ENCODE results near the gene MPND.

DNA sequence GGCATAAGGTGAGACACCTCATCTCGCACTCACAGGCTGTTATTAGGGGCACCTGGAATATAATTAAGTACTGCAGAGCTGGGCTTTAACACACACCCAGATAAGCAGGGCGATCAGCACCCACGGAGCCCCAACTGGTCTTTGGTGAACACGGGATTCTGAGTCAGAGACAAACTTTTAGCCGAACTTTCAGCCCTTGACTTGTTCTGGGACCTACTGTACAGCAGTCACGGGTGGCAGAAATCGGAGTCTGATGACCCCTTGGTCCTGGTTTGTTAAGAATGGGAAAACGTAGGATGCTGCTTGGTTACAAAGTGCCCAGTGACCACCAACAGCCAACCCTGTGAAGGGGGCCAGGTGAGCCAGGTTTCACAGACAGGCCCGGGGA, 47.9 kb downstream of the MPND start:
- TF ChIP-seq, protein P1, sequence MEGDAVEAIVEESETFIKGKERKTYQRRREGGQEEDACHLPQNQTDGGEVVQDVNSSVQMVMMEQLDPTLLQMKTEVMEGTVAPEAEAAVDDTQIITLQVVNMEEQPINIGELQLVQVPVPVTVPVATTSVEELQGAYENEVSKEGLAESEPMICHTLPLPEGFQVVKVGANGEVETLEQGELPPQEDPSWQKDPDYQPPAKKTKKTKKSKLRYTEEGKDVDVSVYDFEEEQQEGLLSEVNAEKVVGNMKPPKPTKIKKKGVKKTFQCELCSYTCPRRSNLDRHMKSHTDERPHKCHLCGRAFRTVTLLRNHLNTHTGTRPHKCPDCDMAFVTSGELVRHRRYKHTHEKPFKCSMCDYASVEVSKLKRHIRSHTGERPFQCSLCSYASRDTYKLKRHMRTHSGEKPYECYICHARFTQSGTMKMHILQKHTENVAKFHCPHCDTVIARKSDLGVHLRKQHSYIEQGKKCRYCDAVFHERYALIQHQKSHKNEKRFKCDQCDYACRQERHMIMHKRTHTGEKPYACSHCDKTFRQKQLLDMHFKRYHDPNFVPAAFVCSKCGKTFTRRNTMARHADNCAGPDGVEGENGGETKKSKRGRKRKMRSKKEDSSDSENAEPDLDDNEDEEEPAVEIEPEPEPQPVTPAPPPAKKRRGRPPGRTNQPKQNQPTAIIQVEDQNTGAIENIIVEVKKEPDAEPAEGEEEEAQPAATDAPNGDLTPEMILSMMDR (conservative IDR thresholded peaks at IDR 0.05 in 1 of 2, IDR thresholded peaks at IDR 0.05 in 1 of 2; ENCODE audit: extremely low read depth in 1 of 2, insufficient read depth in 1 of 2, low read depth in 1 of 2, low read length in 2 of 2) = no peak
- no peak for TF ChIP-seq EZH2 (IDR thresholded peaks at IDR 0.05; ENCODE audit: borderline replicate concordance, low read length)

Data from mammary epithelial cell (primary cell).